Stimulated activated CD4-positive, alpha-beta T cell treated with anti-CD3 and anti-CD28 coated beads, Interleukin-12 subunit alpha, Interleukin-12 subunit beta, amount 100 ng/mL, for 24 hours (primary cell): ENCODE results near the gene FAM13C.
"Not testable (repeated sequence)": the region's sequence is repeated elsewhere in the genome, so short reads cannot be mapped to it uniquely, and the experiment has no call there.

Source experiments
- DNase-seq, 2 experiments: peaks; one replicate each; pipeline ENCODE4 v3.0.0-alpha.2; 2020; ENCODE audit warnings: low read depth in 2 of 2

The FAM13C gene

GRCh38 chr10:59234194-59234593 lies 128.2 kb downstream of the FAM13C start:
- DNase-seq, result no peak

GRCh38 chr10:59229441-59229840 lies 132.9 kb downstream of the FAM13C start:
- DNase-seq, result no peak

GRCh38 chr10:59227136-59227673 lies 135.1 kb downstream of the FAM13C start:
- DNase-seq, result no peak

GRCh38 chr10:59225211-59225610 lies 137.1 kb downstream of the FAM13C start:
- no peak for DNase-seq

GRCh38 chr10:59223597-59223996 lies 138.8 kb downstream of the FAM13C start:
- DNase-seq, result not testable (repeated sequence)

- no peak for DNase-seq
Observed at GRCh38 chr10:59222788-59223187, 139.6 kb downstream of the FAM13C start.

- DNase-seq, result no peak
Observed at GRCh38 chr10:59216178-59216869, 146.0 kb downstream of the FAM13C start.

GRCh38 chr10:59214160-59214559 lies 148.2 kb downstream of the FAM13C start:
- DNase-seq, result no peak

GRCh38 chr10:59212301-59212798 lies 150.0 kb downstream of the FAM13C start:
- DNase-seq, result no peak

GRCh38 chr10:59206204-59206720 lies 156.1 kb downstream of the FAM13C start:
- no peak for DNase-seq
